ENCODE measurements around the gene TEC.

GRCh38 chr4:48110452-48110978 lies 159.1 kb downstream of the TEC start:
- TF ChIP-seq CTCF (IDR thresholded peaks at IDR 0.05) (no peak), ZFX (IDR thresholded peaks at IDR 0.05; ENCODE audit: borderline replicate concordance) (no peak)

All from 22Rv1 (cell line).